Embryonic facial prominence (tissue), 1 donor: Measurements from ENCODE around the gene ZNF358.

Experiments used
- DNase-seq: peaks from one replicate; pipeline ENCODE4 v3.0.0-alpha.2; 2016; ENCODE audit errors: extremely low spot score

ZNF358 gene

DNA sequence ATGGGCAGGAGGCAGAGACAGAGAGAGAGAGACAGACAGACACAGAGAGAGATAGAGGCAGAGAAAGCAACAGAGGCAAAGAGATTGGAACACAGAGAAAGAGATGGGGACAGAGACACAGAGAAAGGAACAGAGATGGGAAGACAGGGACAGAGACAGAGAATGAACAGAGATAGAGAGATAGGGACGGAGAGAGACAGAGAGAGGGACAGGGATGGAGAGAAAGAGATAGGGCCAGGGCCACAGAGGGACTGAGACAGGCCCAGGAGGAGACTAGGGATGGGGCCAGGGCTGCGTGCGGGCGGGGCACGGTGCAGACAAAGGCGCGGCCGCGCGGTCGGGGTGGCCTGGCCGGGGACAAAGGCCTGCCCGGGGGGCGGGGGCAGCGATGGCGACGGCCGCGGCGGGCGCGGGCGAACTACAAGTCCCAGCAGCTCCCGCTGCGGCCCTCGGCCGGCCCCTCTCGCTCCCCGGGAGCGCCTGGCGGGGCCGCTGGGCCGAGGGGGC lies at the start of gene ZNF358:
Gene ZNF358, plus strand, starts transcription at position 459 of the 507 bp plus-strand sequence. CDS start 3,140 bp downstream, outside the sequence.
- DNase-seq, result no peak

DNA sequence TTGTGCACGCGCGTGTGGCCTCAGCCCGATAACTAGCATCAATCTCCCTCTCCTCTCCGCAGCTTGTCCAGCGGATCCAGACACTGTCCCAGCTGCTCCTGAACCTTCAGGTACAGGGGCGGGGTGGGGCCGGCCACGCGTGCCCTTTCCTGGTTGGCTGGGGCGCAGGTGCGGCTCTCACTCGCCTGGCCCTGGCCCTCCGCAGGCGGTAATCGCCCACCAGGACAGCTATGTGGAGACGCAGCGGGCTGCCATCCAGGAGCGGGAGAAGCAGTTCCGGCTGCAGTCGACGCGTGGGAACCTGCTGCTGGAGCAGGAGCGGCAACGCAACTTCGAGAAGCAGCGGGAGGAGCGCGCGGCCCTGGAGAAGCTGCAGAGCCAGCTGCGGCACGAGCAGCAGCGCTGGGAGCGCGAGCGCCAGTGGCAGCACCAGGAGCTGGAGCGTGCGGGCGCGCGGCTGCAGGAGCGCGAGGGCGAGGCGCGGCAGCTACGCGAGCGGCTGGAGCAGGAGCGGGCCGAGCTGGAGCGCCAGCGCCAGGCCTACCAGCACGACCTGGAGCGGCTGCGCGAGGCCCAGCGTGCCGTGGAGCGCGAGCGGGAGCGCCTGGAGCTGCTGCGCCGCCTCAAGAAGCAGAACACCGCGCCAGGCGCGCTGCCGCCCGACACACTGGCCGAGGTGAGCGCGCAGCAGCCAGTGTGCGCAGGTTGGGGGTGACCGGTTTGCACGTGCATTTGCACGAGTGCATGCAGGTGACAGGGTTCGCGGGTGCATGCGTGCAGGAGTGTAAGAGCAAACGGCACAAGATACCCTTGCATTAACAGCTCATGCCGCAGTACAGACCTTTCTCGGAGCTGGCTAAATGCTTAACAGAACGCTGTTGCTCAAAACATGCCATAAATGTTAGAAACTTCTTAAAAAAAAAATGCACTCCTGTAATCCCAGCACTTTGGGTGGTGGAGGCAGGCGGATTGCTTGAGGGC lies 48.6 kb upstream of the ZNF358 start:
- DNase-seq, result no peak

DNA sequence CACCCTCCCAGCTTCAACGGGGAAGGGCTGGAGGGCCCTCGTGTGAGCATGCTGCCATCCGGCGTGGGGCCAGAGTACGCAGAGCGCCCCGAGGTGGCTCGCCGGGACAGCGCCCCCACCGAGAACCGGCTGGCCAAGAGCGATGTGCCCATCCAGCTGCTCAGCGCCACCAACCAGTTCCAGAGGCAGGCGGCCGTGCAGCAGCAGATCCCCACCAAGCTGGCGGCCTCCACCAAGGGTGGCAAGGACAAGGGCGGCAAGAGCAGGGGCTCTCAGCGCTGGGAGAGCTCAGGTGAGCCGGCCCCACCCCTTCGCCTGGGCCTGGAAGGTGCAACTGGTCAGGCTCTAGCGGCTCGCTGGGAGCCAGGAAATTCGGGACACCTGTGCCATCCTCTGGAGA lies 47.1 kb upstream of the ZNF358 start:
- no peak for DNase-seq

DNA sequence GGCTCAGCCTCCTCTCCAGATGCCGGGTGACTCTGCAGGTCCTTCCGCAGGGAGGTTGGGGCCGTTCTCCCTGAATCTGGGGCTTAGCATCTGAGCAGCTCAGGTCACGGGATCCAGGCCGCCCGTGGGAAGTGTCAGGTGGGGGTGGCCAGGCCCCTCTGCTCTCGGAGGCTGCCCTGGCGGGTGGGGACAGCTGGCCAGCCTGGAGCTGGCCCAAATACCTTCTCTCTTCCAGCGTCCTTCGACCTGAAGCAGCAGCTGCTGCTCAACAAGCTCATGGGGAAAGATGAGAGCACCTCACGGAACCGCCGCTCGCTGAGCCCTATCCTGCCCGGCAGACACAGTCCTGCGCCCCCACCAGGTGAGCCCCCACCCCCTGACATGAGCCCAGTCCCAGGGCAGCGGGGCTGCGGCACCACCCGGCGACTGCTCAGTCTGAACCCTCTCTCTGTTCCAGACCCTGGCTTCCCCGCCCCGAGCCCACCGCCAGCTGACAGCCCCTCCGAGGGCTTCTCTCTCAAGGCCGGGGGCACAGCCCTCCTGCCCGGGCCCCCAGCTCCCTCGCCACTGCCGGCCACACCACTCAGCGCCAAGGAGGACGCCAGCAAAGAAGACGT lies 46.1 kb upstream of the ZNF358 start:
- no peak for DNase-seq

DNA sequence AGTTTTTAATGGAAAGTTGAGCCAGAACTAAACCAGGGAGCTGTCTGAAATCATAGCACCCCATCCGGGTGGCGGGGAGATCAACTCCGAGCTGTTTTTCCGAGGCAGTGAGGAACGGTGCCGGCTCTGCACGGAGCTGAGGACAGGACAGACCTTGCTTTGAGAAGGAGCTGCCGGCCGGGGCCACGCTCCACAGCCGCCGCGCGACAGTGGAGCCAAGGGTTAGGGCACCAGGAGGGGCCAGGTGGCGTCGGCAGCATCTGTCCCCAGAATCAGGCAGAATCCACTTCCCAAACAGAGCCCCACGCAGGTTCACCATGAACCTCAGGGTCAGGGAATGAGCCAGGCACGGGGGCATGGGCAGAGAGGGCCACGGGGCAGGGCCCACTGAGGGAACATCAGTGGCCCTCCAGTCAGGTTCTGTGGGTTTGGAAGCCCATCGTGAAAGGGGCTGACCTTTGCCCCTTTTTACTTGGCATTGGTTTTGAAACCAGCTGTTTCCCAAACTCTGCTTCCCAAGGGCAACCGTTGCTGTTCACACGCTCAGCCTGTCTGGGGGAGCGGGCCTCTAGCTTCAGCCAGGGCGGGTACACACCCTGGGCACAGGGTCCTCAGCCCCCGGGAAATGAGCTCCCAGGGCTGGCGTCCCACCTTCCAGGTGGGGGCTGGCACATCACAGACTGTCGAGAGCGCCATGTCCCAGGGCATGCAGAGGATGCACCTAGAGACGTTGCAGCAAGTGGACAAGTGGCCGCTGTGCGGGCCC lies 45.2 kb upstream of the ZNF358 start:
- no peak for DNase-seq

DNA sequence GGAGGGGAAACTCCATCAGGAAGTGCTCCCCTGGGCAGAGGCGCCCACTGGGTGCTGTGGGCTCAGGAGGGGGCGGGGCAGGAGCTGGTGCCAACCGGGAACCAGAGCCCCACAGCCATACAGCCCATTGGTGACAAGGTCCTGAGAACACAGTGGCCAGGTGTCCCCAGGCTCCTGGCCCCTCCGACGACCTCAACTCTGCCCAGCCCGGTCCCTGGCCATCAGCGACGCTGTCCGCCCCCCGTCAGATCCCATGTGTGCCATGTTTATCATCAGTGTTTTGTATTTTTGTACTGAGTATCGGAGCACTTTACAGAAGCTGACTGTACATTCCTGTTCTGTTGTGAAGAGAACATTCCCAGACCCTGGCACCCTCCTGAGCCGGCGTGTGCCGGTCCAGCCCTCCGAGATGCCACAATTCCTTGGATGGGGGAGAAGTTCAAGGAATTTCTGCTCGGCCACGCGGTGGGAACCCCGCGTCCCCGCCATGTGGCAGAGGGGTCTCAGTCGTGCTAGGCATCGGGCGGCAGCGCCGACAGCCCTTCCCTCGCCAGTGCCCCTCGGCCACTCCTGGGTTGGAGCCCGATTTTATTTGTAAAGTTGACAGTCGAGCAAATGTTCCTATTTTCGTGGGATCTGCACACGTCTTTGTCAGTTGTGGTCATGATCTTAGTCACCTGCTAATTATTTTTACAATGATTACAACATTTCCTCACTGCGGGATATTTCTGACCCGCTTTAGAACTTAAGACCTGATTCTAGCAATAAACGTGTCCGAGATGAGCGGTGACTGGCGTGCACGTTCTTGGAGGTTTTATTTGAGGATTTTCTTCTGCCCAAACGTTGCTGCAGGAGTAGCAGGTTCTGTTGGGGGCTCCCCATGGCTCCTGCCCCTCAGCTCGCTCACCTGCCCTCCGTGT lies 43.9 kb upstream of the ZNF358 start:
- DNase-seq, result no peak

DNA sequence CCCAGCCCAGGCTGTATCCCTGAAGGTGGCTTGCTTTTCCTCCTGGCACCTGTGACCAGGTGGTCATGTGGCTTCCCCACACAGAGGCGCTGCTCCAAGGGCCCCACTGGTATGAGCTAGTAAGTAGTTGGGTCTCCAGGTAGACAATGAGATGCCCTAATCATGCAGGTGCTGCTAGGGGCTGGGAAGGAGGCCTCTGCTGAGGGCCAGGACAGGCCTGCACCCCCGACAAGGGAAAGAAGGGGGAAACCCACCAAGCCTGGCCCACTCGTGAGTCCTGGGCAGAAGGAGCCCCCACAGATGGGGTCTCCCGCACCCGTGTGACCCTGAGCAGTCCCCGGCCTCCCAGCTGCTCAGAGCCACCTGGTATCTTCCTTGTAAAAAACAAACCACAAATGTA lies 40.2 kb upstream of the ZNF358 start:
- DNase-seq, result no peak

DNA sequence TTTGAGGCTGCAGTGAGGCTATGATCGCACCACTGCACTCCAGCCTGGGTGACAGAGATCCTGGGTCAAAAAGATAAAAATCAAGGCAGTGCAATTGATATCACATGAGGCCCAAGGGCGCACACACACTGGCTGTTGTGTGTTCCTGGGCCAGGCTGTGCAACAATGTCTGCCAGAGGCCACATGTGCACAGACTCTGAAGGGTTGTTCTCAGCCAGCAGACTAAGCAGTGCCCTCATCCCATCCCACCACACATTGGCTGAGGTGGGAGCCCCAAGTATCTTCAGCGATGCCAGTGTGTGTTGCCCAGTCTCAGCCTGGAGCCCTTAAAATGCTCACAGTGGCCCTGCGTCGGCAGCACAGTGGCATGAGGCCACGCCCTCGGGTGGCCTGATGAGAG lies 39.7 kb upstream of the ZNF358 start:
- DNase-seq, result no peak

DNA sequence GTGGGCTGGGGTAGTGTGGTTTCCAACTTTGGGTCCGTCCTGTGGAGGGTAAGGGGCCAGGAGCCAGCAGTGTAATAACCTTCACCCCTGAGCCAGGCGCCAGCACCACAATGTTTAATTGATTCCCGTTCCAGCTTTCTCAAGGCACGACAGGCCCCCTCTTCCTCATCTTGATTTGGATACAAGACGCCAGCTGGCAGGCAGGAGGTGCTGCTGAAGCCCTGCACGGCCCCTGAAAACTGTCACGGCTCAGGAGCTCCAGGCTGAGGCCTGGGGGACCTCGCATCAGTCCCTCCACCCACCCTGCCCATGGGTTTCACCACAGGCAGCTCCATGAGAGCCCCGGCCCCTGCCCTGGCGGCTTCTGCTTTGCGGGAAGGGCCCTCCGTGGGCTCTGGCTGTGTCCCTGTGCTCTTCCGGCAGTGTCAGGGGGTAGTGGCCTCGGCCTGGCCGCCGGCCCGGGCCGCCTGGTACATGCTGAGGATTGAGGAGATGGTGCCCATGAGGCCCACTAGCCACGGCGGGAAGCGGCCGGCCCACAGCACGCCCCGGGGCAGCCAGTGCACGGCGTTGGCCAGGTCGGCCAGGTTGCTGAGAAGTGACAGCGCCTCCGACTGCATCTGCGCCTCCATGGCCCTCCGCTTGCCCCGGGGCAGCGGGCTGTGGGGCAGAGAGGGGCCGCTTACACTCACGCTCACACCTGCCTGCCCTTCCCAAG lies 39.0 kb upstream of the ZNF358 start:
- no peak for DNase-seq

DNA sequence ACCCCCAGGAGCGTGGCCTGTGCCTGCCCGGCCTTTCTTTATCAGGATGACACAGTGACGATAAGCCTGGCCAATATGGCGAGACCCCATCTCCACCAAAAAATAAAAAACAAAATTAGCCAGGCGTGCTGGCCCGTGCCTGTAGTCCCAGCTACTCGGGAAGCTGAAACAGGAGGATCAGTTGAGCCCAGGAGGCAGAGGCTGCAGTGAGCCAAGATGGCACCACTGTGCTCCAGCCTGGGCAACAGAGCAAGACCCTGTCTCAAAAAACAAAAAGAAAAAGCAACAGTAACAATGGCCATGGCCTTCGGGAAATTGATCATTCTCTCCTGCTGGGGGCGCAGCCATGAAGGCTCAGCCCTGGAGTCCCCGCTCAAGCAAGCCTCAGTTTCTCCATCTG lies 38.1 kb upstream of the ZNF358 start:
- no peak for DNase-seq

DNA sequence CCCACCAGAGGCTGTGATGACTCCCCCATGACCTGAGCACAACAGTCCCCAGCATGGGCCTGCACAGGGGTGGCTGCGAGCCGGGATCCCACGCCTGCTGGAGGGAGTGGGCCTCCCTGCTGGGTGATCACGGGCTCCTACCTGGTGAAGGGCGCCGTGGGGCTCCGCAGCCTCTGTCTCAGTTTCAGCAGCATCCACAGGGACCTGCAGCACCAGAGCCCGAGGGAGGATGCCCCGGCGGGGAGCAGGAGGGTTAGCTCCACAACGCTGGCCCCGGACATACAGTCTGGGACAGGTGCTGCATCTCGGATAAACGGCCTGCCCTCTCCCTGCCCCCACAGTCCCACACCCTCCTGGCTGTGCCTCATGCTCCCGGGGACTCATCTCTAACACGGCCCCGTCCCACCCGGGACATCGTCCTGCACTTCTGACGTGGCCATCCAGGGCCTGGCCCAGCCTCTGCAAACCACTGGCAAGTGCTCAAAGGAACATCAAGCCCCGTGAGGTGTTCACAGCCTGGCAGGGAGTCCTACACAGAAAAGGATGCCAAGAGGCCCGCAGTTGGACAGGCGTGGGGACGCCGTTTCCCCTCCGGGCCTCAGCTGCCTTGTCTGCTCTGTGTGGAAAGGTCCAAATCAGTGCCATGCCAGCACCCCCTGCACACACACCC lies 37.6 kb upstream of the ZNF358 start:
- DNase-seq, result no peak

DNA sequence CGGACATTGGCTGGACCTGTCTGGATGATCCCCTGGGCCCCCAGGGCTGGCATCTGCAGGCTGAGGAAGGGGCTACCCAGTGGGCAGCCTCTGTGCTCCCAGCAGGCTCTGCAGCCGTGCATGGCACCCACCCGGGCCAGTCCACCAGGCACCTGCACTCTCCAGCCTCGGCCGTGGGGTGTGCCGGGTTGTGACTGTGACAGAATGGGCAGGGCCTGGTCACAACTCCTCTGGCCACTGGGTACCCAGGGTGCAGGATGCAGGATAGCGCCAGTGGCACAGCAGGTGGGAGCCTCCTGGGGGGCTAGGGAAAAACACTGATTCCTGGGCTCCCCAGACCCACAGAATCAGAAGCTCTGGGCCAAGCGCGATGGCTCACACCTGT lies 37.1 kb upstream of the ZNF358 start:
- no peak for DNase-seq

DNA sequence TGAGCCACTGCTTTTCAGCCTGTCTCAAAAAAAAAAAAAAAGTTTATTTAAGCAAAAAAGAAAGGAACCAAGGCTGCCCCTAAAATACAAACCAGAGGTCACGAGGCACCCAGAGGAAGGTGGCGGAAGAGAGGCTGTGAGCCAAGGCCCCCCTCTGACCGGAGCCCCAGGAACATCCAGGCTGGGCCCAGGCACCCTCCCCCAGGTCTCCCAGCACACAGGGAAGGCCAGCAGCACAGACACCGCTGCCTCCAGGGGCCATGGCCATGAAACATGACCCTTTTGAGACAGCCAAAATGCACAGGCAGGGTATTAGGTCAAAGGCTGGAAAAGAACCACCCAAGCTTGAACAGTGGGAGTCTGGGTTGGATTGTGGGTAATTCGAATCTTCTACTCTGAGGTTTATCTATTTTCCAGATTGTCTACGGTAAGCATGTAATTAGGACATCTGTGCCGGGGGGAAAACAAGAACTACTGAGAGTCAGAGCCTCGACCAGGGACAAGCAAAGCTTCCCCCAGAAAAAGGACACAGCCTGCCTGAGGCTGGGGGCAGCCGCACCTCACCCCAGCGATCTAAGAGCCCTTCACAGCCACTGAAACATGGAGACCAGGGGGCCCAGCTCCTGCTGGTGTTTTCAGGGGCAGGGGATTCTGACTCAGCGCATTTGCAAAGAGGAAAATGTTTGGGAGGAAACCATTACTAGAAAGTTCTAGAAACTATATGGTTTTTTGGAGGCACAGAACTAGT lies 35.5 kb upstream of the ZNF358 start:
- DNase-seq, result no peak

DNA sequence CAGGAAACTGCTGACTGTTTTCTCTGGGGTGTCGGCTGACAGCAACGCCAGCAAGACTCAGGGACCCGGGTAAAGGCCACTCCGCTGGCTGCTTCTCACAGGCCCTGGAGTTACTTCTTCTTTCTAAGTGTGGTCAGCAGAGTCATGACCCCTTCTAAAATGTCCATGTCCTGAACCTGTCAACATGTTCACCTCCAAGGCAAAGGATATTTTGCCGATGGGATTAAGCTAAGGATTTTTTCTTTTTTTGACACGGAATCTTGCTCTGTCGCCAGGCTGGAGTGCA lies 35.0 kb upstream of the ZNF358 start:
- DNase-seq, result no peak

DNA sequence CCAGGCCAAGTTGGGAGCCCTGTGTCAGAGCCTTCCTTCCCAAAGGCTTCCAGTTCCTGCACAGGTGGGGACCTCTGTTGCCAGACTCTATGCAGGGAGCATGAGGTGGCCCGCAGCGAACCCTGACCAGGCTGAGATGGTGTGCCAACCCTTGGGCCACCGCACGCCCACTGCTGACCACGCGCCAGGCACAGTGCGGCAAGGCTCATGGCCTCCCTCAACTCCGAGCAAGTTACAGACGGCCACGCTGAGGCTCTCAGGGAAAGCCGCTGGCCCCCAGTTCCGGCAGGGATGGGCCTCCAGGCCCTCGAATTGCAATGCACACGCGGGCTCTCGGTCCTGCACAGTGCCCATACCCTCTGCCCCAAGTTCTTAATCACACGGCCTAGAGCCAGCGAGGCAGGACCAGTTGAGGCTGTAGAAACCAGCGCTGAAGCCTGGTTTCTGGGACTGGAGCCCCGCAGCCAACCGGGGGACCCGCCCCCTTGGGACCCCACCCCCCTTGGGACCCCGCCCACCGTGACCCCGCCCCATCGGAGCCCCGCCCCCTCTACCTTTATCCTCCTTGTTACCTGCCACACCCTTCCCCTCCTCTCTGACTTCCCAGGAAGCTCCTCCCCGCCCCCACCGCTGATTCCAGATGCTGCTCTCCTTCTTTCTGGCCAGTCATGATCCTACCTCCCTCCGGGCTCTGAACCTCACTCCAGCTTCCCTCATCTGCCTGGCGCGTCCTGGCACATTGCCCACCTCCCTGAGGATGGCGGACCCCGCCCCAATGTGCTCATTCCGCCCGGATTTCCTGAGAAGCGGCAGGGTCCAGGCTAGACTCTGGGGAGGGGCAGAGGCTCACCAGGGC lies 33.1 kb upstream of the ZNF358 start:
- no peak for DNase-seq

DNA sequence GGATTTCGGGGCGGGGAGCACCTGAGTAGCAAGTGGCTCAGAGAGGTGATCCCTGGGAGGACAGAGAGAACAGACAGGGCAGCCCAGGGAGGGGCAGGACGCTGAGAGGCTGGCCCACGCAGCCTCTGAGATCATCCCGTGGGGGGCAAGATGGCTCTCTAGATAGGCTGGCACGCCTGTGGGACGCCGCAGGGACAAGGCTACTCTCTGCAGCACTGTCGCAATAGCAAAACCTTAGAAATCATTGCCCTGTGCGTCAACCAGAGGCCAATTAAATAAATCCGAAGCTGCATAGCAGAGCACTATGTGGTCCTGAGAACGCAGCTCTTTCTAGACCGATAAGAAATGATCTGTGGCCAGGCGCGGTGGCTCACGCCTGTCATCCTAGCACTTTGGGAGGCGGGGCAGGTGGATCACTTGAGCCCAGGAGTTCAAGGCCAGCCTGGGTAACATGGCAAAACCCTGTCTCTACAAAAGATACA lies 32.1 kb upstream of the ZNF358 start:
- DNase-seq, result no peak

DNA sequence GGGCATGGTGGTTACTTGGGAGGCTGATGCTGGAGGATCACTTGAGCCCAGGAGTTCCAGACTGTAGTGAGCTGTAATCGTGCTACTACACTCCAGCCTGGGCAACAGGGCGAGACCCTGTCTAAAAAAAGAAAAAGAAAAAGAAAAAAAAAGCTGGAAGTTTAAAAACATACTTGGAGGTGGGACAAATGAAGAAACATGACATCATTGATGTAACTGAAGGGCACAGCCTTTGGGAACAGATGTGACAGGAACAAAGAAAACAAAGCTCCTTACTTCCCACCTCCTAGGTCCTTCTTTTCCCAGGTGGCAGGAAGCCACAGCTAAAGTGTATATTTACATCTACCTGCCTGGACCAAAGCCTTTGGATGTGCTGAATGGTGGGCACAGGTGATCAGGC lies 29.0 kb upstream of the ZNF358 start:
- DNase-seq, result no peak

DNA sequence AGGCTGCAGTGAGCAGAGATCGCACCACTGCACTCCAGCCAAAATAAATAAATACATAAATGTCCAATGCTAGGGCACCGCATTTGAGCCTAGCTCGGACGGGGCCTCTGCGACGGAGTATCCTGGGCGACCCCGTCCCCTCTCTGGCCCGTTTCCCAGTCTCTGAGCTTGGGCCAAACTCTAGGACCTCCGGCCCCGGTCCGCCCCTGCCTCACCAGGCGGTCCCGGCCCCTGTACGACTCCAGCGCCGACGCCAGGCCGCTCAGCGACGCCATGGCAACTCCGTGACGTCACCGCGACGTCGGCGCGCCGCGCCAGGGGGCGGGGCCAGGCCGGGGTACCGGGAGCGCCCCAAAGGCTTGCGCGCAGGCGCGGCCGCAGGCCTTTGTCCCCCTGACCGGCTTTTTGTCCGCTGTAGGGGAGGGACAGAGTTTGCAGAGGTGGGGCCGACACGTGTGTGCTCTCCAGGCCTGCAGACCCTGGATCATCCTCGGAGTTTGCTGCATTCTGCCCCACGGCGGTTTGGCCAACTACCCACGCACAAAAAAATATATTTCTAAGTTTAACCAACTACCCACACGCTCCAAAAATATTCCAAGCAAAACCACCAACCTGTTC lies 27.1 kb upstream of the ZNF358 start, which contains the start of gene PEX11G:
Gene PEX11G, minus strand, starts transcription at position 300 of the 618 bp plus-strand sequence. Its CDS starts 25 bp downstream, at position 275.
- peak; percentile 83 for DNase-seq
